AG04449 (cell line): ENCODE data around the gene MYBL2.
"Not testable (repeated sequence)": the region's sequence is repeated elsewhere in the genome, so short reads cannot be mapped to it uniquely, and the experiment has no call there.

Source experiments
- CTCF ChIA-PET: fragments of 350-600 bp; formaldehyde crosslinking; extraction: SDS; loops from one replicate; lab custom pipeline; 2021; ENCODE audit warnings: antibody characterized with exemption; lab: Yijun Ruan, JAX
- POLR2A ChIA-PET: fragments of 400-600, 350-600 bp; formaldehyde crosslinking; extraction: SDS; loops from one replicate; lab custom pipeline; 2020; ENCODE audit warnings: antibody characterized with exemption, inconsistent platforms; lab: Yijun Ruan, JAX
- DNase-seq: peaks from one replicate; pipeline ENCODE4 v3.0.0-alpha.2; 2010; ENCODE audit warnings: low read depth, low spot score
- H3K4me3 ChIP-seq: 2 replicates; pipeline ENCODE4 v1.5.1; 2011; ENCODE audit warnings: low read depth, mild to moderate bottlenecking, control low read depth, low read length
- CTCF ChIP-seq: IDR thresholded peaks from one replicate; pipeline ENCODE4 v1.5.1; 2011; ENCODE audit warnings: mild to moderate bottlenecking, moderate library complexity, low read length, control low read depth, inconsistent platforms; ENCODE audit not compliant: insufficient read depth; ENCODE audit errors: missing control alignments

Gene MYBL2

GRCh38 chr20:43653966-43654365, 12.9 kb upstream of the MYBL2 start:
- no peak overlapping the region for H3K4me3 ChIP-seq
- POLR2A ChIA-PET = no interaction called here
- no peak for DNase-seq
- no peak for TF ChIP-seq CTCF
- CTCF ChIA-PET = no interaction called here

- POLR2A ChIA-PET, CTCF ChIA-PET, DNase-seq, H3K4me3 ChIP-seq: not testable (repeated sequence)
Measured at GRCh38 chr20:43655176-43655575, 11.7 kb upstream of the MYBL2 start.

- CTCF ChIA-PET = no interaction called here
Measured at GRCh38 chr20:43655937-43656336, 11.0 kb upstream of the MYBL2 start.

GRCh38 chr20:43658069-43658722, 8.7 kb upstream of the MYBL2 start:
- no peak for DNase-seq

More at GRCh38 chr20:43655937-43656336, 11.0 kb upstream of the MYBL2 start:
- DNase-seq = no peak
- no peak overlapping the region for H3K4me3 ChIP-seq
- no peak for TF ChIP-seq CTCF
- POLR2A ChIA-PET = no interaction called here

GRCh38 chr20:43658723-43659419, 8.0 kb upstream of the MYBL2 start:
- DNase-seq = no peak
- no peak for TF ChIP-seq CTCF
- no peak overlapping the region for H3K4me3 ChIP-seq
- ChIA-PET CTCF (no interaction called here), POLR2A (no interaction called here)

More at GRCh38 chr20:43658069-43658722, 8.7 kb upstream of the MYBL2 start:
- peak overlapping the region; percentile 88 for H3K4me3 ChIP-seq
- CTCF ChIA-PET = no interaction called here
- no peak for TF ChIP-seq CTCF
- POLR2A ChIA-PET = no interaction called here

GRCh38 chr20:43662943-43663655, 3.8 kb upstream of the MYBL2 start:
- TF ChIP-seq CTCF = no peak
- DNase-seq = no peak
- H3K4me3 ChIP-seq = no peak overlapping the region
- CTCF ChIA-PET = interaction anchor here (0.6 to 1.3 kb wide), 2 partner anchors 29 to 62 kb away, joined by 4 to 5 read pairs; no protein-coding TSS in a partner anchor
- POLR2A ChIA-PET = no interaction called here
